NCI-H2171 (cell line): ENCODE results near the gene TMEM132D.

Experiments used
- DNase-seq: peaks from one replicate; lab custom pipeline; 2025; lab: John Stamatoyannopoulos, UW

TMEM132D gene

GRCh38 chr12:129825316-129825715 lies 78.5 kb downstream of the TMEM132D start:
- DNase-seq, result no peak

DNA sequence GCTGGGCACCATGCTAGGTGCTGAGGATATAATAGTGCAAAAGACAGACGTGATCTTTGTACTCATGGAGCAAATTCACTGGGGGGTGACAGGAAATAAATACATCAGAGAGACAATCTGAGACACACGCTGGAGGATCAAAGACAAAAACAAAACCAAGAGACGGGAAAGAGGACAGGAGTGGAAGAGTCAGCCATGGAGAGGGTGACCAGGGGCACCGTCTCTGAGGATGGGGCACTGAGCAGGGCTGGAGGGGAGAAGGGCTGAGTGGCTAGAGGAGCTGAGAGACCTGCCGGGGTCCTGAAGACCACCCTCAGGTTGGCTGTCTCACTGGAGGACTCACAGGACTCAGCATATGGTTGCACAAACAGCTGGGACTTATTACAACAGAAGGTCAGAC lies 81.9 kb downstream of the TMEM132D start:
- no peak for DNase-seq

- no peak for DNase-seq
These were observed 84.4 kb downstream of the TMEM132D start for GRCh38 chr12:129819391-129819790.

DNA sequence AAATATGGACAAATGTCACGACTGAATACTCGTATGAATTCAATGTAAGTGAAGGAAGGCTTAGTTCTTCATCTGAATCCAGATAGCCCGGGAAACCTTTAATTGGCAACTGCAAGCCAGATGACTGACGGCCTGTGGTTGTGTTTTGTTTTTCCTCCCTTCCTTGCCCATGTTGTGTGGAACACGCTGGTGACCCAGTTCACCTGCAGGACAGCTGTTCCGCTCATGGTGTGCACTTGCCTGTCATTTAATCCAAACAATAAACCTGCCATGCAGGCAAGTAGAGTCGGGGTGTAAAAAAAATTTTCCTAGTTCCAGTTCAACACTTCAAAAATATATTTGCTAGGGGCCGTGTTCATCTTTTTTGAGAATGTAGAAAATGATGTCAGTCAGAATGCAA lies 88.0 kb downstream of the TMEM132D start:
- no peak for DNase-seq

- DNase-seq, result no peak
These were observed 91.9 kb downstream of the TMEM132D start for GRCh38 chr12:129811963-129812362.

- DNase-seq, result no peak
These were observed 96.7 kb downstream of the TMEM132D start for GRCh38 chr12:129807136-129807535.

GRCh38 chr12:129791396-129791795 lies 112.4 kb downstream of the TMEM132D start:
- no peak for DNase-seq

GRCh38 chr12:129790930-129791329 lies 112.9 kb downstream of the TMEM132D start:
- no peak for DNase-seq

DNA sequence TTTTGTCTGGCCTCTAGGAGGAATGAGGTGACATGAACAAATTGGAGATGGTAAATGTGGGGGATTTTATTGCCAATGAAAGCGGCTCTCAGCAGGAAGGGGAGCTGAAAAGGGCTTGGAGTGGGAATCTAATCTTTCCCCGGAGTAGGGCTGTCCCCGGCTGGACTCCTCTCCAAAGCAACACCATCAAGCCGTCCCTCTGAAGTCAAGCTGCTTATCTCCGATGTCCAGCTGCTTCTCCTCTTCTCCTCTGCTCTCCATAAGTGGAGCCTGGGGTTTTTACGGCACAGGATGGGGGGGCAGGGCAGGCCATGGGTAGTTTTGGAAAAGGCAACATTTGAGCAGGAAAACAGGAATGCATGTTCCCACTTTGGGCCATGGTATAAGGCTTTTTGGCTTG lies 113.5 kb downstream of the TMEM132D start:
- no peak for DNase-seq

DNA sequence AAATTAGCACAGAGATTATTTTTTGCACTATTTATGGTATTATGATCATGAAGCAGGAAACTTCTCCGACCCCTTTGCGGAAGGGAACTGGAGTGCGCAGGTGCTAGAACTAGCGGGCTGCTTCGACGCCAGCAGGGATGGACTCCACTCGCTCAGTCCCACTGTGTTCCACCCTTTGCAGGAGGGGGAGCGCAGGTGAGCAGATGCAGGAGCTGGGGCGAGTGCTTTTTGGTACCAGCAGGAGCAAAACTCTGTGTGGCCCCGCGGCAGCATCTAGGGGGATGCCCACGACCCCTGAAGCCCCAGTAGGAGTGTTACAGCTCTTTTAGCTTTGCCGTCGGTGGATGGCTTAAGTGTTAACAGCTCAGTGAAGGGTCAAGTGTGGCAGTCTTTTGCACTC lies 113.9 kb downstream of the TMEM132D start:
- DNase-seq, result no peak

GRCh38 chr12:129788506-129789084 lies 115.2 kb downstream of the TMEM132D start:
- DNase-seq, result no peak

DNA sequence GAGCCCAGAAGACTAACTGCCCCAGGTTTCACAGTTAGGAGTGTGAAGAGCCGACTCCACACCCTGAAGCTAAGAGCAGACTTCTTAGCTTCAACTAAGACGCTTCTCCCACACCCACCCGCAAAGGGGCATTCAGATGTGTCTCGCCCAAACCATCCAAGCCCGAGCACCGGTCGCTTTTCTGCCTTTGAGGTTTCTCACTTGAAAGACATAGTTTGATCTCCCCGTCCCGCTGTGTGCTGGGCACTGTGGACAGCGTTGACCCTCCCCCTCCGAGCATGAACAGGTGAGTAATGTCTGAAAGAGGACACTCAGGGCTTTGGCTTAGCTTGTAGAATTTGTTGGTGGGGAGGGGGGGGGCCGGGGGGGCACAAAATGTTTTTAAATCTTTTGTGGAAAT lies 123.8 kb downstream of the TMEM132D start:
- no peak for DNase-seq

DNA sequence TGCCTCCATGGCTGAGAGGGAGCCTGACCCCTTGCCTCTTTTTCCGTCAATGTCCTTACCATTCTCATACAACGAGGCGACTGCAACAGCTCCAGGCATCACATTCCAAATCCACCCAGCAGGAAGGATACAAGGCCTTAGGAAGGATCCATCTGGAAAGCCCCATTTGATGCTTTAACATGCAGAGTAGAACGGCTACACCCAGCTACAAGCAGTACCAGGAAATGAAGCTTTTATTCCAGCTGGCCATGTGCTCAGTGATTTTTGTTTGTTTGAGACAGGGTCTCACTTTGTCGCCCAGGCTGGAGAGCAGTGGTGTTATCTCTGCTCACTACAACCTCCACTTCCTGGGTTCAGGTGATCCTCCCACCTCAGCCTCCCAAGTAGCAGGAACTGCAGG lies 124.8 kb downstream of the TMEM132D start:
- DNase-seq, result no peak

- DNase-seq, result no peak
These were observed 126.7 kb downstream of the TMEM132D start for GRCh38 chr12:129776977-129777667.

GRCh38 chr12:129772501-129773493 lies 131.0 kb downstream of the TMEM132D start:
- DNase-seq, result no peak

- DNase-seq, result no peak
These were observed 132.6 kb downstream of the TMEM132D start for GRCh38 chr12:129771238-129771637.

GRCh38 chr12:129765719-129766118 lies 138.1 kb downstream of the TMEM132D start:
- no peak for DNase-seq

- DNase-seq, result no peak
These were observed 141.4 kb downstream of the TMEM132D start for GRCh38 chr12:129762436-129762835.

- no peak for DNase-seq
These were observed 150.2 kb downstream of the TMEM132D start for GRCh38 chr12:129753586-129753985.

DNA sequence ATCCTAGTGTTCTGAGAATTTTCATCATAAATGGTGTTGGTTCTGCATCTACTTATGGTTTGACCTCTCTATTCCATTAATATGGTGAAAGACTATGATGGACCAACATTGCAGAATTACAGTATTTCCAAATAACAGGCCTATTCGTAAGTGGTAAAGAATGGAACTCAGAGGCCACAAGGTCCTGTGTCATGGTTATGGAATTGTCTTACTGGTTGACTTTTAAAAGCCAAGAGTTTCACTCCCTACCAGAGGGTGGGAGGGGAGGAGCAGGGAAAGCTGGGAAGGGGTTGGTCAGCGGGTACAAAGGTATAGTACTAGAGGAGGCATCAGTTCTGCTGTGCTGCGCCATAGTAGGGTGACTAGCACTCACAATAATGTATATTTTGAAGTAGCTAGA lies 153.4 kb downstream of the TMEM132D start:
- no peak for DNase-seq

DNA sequence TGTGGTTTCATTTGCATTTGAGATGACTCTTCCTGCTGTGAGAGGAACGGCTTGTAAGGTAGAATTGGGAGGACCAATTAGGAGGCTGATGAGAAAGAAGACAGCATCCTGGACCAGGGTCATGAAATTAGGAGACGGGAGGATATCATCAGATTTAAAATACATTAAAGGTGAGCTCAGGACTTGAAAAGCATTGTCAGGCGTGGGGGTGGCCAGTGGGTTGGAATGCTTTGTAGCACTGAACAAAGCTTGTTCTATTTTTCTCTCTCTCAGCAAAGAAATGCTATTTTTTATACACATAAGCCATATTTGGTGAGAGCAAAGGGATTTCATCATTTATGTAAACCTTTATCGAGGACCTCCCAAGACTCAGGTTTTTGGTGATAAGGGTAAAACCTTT lies 157.5 kb downstream of the TMEM132D start:
- DNase-seq, result no peak

GRCh38 chr12:129729170-129729569 lies 174.7 kb downstream of the TMEM132D start:
- DNase-seq, result no peak

GRCh38 chr12:129727100-129727499 lies 176.7 kb downstream of the TMEM132D start:
- no peak for DNase-seq
